ENCODE results near the gene B3GLCT. TPM values are rescaled to one million over a fixed set of nuclear protein-coding genes. Genes with fewer than 3 reads are reported as not detected.

The B3GLCT gene
- total RNA-seq, 1 experiment from 2014 or later = 3.2 TPM

- POLR2A ChIA-PET (ENCODE audit: unreplicated experiment) = no interaction called here
- H3K9me2 ChIP-seq (replicated peaks; ENCODE audit: low read length) = no peaks in the 10 kb centered on the region
- no peak overlapping the region for H2AFZ ChIP-seq (ENCODE audit: low read length)
- intact Hi-C loops (cut with micrococcal nuclease) = no loop called here
- CTCF ChIA-PET = no interaction called here
- no peak overlapping the region for H3K4me2 ChIP-seq (ENCODE audit: low read length)
- no peak for ATAC-seq
- H3K4me3 ChIP-seq (ENCODE audit: low read length) = no peak overlapping the region
- H3K4me1 ChIP-seq (ENCODE audit: insufficient read depth, low read length) = 0 out of 2 replicates have a peak, but pooled peaks cover 10% of the 10 kb centered on the region
- H3K27me3 ChIP-seq (ENCODE audit: low read length) = no peaks in the 10 kb centered on the region
- TF ChIP-seq EZH2phosphoT487 (IDR thresholded peaks at IDR 0.05; ENCODE audit: borderline replicate concordance, low read length) (no peak), EZH2 (IDR thresholded peaks at IDR 0.05; ENCODE audit: low read length, unreplicated experiment) (no peak), CTCF (conservative IDR thresholded peaks at IDR 0.05; ENCODE audit: low read depth, low read length) (no peak)
- no peaks in the 10 kb centered on the region for H3F3A ChIP-seq (ENCODE audit: low read length, unreplicated experiment)
- H3K36me3 ChIP-seq (ENCODE audit: low read depth, low read length) = no peaks in the 10 kb centered on the region
- H3K27ac ChIP-seq (ENCODE audit: low read length) = no peak overlapping the region
- H3K9me3 ChIP-seq (ENCODE audit: low read length) = no peaks in the 10 kb centered on the region
- H4K20me1 ChIP-seq (ENCODE audit: low read length) = no peaks in the 10 kb centered on the region
- H3K9ac ChIP-seq (ENCODE audit: low read length) = no peak overlapping the region
- no peaks in the 10 kb centered on the region for H3K79me2 ChIP-seq (ENCODE audit: low read length)
- BruUV-seq (replicated peaks) = no TSS peak
- no peak for DNase-seq
These were observed 127.5 kb downstream of the B3GLCT start for GRCh38 chr13:31327182-31327860.

- ChIA-PET POLR2A (ENCODE audit: unreplicated experiment) (no interaction called here), CTCF (no interaction called here)
- no peaks in the 10 kb centered on the region for H3F3A ChIP-seq (ENCODE audit: low read length, unreplicated experiment)
- H3K9ac ChIP-seq (ENCODE audit: low read length) = no peak overlapping the region
- H3K4me2 ChIP-seq (ENCODE audit: low read length) = peak overlapping the region; percentile 7; the same call in 1 of the 2 replicates
- ATAC-seq (peak; percentile 91), DNase-seq (peak; percentile 47)
- no peaks in the 10 kb centered on the region for H3K9me3 ChIP-seq (ENCODE audit: low read length)
- no peaks in the 10 kb centered on the region for H4K20me1 ChIP-seq (ENCODE audit: low read length)
- H3K4me1 ChIP-seq (ENCODE audit: insufficient read depth, low read length) = 0 out of 2 replicates have a peak, but pooled peaks cover 10% of the 10 kb centered on the region
- H3K4me3 ChIP-seq (ENCODE audit: low read length) = no peak overlapping the region
- BruUV-seq (replicated peaks) = no TSS peak
- H2AFZ ChIP-seq (ENCODE audit: low read length) = no peak overlapping the region
- H3K27ac ChIP-seq (ENCODE audit: low read length) = no peak overlapping the region
- H3K79me2 ChIP-seq (ENCODE audit: low read length) = no peaks in the 10 kb centered on the region
- H3K9me2 ChIP-seq (replicated peaks; ENCODE audit: low read length) = no peaks in the 10 kb centered on the region
- intact Hi-C loops (cut with micrococcal nuclease) = no loop called here
- no peaks in the 10 kb centered on the region for H3K36me3 ChIP-seq (ENCODE audit: low read depth, low read length)
- TF ChIP-seq EZH2 (IDR thresholded peaks at IDR 0.05; ENCODE audit: low read length, unreplicated experiment) = no peak
- TF ChIP-seq EZH2phosphoT487 (IDR thresholded peaks at IDR 0.05; ENCODE audit: borderline replicate concordance, low read length) = no peak
- TF ChIP-seq CTCF (conservative IDR thresholded peaks at IDR 0.05; ENCODE audit: low read depth, low read length) = no peak
- no peaks in the 10 kb centered on the region for H3K27me3 ChIP-seq (ENCODE audit: low read length)
These were observed 128.9 kb downstream of the B3GLCT start for GRCh38 chr13:31328549-31329235.

GRCh38 chr13:31330236-31330635 lies 130.5 kb downstream of the B3GLCT start:
- Histone ChIP-seq H3K9ac (ENCODE audit: low read length) (no peak overlapping the region), H3K4me1 (ENCODE audit: insufficient read depth, low read length) (peaks cover 19% of the 10 kb centered on the region), H3K9me3 (ENCODE audit: low read length) (no peaks in the 10 kb centered on the region), H3F3A (ENCODE audit: low read length, unreplicated experiment) (no peaks in the 10 kb centered on the region), H3K27ac (ENCODE audit: low read length) (no peak overlapping the region), H3K79me2 (ENCODE audit: low read length) (no peaks in the 10 kb centered on the region), H4K20me1 (ENCODE audit: low read length) (no peaks in the 10 kb centered on the region), H2AFZ (ENCODE audit: low read length) (no peak overlapping the region), H3K36me3 (ENCODE audit: low read depth, low read length) (no peaks in the 10 kb centered on the region), H3K9me2 (replicated peaks; ENCODE audit: low read length) (no peaks in the 10 kb centered on the region), H3K4me3 (ENCODE audit: low read length) (no peak overlapping the region), H3K4me2 (ENCODE audit: low read length) (no peak overlapping the region), H3K27me3 (ENCODE audit: low read length) (no peaks in the 10 kb centered on the region)
- ATAC-seq (no peak), DNase-seq (no peak)
- ChIA-PET POLR2A (ENCODE audit: unreplicated experiment) (no interaction called here), CTCF (no interaction called here)
- no TSS peak for BruUV-seq (replicated peaks)
- intact Hi-C loops (cut with micrococcal nuclease) = no loop called here
- TF ChIP-seq CTCF (conservative IDR thresholded peaks at IDR 0.05; ENCODE audit: low read depth, low read length) = no peak
- no peak for TF ChIP-seq EZH2phosphoT487 (IDR thresholded peaks at IDR 0.05; ENCODE audit: borderline replicate concordance, low read length)
- no peak for TF ChIP-seq EZH2 (IDR thresholded peaks at IDR 0.05; ENCODE audit: low read length, unreplicated experiment)

Data from PC-3 (cell line).